ENCODE measurements around the gene STXBP1. TPM values are rescaled to one million over a fixed set of nuclear protein-coding genes. Genes with fewer than 3 reads are reported as not detected.

The STXBP1 gene
- total and polyA plus RNA-seq, 2 experiments from 2014 or later: 48.6 to 50.4 TPM

DNA sequence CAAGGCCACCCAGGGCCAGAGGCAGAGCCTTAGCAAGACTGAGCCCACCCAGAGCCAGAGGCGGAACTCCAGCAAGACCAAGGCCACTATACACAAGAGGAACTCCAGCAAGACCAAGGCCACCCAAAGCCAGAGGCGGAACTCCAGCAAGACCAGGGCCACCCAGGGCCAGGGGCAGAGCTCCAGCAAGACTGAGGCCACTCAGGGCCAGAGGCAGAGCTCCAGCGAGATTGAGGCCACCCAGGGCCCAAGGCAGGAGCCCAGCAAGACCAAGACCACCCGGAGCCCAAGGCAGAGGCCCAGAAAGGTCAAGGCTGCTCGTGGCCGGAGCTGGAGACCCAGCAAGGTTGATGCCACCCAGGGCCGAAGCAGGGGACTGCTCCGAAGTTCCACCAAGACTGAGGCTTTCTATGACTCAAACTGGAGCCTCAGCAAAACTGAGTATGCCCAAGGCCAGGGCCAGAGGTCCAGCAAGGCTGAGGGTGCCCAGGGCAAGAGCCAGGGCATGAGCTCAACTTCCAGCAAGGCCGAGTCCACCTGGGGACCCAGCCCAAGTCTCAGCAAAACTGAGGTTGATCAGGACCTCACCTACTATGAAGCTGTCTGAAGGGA is 118.8 kb downstream of the STXBP1 start (continued):
- TF ChIP-seq, protein P1, sequence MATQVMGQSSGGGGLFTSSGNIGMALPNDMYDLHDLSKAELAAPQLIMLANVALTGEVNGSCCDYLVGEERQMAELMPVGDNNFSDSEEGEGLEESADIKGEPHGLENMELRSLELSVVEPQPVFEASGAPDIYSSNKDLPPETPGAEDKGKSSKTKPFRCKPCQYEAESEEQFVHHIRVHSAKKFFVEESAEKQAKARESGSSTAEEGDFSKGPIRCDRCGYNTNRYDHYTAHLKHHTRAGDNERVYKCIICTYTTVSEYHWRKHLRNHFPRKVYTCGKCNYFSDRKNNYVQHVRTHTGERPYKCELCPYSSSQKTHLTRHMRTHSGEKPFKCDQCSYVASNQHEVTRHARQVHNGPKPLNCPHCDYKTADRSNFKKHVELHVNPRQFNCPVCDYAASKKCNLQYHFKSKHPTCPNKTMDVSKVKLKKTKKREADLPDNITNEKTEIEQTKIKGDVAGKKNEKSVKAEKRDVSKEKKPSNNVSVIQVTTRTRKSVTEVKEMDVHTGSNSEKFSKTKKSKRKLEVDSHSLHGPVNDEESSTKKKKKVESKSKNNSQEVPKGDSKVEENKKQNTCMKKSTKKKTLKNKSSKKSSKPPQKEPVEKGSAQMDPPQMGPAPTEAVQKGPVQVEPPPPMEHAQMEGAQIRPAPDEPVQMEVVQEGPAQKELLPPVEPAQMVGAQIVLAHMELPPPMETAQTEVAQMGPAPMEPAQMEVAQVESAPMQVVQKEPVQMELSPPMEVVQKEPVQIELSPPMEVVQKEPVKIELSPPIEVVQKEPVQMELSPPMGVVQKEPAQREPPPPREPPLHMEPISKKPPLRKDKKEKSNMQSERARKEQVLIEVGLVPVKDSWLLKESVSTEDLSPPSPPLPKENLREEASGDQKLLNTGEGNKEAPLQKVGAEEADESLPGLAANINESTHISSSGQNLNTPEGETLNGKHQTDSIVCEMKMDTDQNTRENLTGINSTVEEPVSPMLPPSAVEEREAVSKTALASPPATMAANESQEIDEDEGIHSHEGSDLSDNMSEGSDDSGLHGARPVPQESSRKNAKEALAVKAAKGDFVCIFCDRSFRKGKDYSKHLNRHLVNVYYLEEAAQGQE (IDR thresholded peaks at IDR 0.05; ENCODE audit: unreplicated experiment): no peak
- TF ChIP-seq, protein P2, sequence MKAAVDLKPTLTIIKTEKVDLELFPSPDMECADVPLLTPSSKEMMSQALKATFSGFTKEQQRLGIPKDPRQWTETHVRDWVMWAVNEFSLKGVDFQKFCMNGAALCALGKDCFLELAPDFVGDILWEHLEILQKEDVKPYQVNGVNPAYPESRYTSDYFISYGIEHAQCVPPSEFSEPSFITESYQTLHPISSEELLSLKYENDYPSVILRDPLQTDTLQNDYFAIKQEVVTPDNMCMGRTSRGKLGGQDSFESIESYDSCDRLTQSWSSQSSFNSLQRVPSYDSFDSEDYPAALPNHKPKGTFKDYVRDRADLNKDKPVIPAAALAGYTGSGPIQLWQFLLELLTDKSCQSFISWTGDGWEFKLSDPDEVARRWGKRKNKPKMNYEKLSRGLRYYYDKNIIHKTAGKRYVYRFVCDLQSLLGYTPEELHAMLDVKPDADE (IDR thresholded peaks at IDR 0.05): no peak
- no peak for TF ChIP-seq POLR2AphosphoS5 (IDR thresholded peaks at IDR 0.05; ENCODE audit: low read depth)

DNA sequence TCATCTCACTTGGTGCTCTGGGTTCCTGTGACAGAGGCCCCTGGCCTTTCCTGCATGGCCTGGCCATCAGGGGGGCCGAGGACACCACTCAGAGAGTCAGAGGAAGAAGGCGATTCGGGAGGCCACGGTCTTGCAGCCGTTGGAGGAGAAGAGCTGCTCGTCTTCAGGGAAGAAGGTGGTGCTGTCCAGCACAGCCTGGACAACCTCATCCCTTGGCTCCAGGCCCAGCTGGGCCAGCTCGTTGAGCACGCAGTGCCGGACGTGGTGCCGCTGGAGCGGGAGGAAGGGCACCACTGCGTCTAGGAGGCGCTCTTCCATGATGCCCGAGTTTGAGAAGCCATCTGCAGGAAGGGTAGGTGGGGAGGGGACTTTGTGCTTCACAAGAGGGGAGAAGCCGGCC is 119.9 kb downstream of the STXBP1 start:
- H3K27me3 Mint-ChIP-seq (ENCODE audit: insufficient read depth, low read depth, poor library complexity): peaks cover 11% of the 10 kb centered on the region
- no peaks in the 10 kb centered on the region; the same call in 2 of the 3 replicates for H3K9me3 Mint-ChIP-seq
- peaks cover 9% of the 10 kb centered on the region; the same call in 1 of the 2 replicates for H3K4me1 ChIP-seq (ENCODE audit: insufficient read depth)
- H3K36me3 ChIP-seq (ENCODE audit: insufficient read depth): no peaks in the 10 kb centered on the region
- no peak overlapping the region for H3K4me3 ChIP-seq
- H3K4me2 ChIP-seq: no peak overlapping the region
- ATAC-seq (no peak), DNase-seq (ENCODE audit: low spot score) (no peak)
- H3K4me1 Mint-ChIP-seq: peaks cover 11% of the 10 kb centered on the region
- no peak overlapping the region for H2AFZ ChIP-seq
- H3K9me2 ChIP-seq (ENCODE audit: insufficient read depth): no peaks in the 10 kb centered on the region
- no peak overlapping the region for H3K4me3 Mint-ChIP-seq
- H3K27ac ChIP-seq (ENCODE audit: low read depth): no peak overlapping the region
- H4K20me1 ChIP-seq (replicated peaks; ENCODE audit: insufficient read depth): no peaks in the 10 kb centered on the region
- H3K27me3 ChIP-seq (ENCODE audit: insufficient read depth): no peaks in the 10 kb centered on the region
- H3K36me3 Mint-ChIP-seq (ENCODE audit: low read depth): no peaks in the 10 kb centered on the region
- no peaks in the 10 kb centered on the region for H3F3A ChIP-seq (replicated peaks; ENCODE audit: low read depth)
- no peaks in the 10 kb centered on the region for H3K79me2 ChIP-seq (replicated peaks; ENCODE audit: insufficient read depth)
- no peak overlapping the region for H3K27ac Mint-ChIP-seq
- TF ChIP-seq POLR2AphosphoS5 (IDR thresholded peaks at IDR 0.05; ENCODE audit: low read depth) (no peak), ZNF331 (CRISPR knock-in tag; IDR thresholded peaks at IDR 0.05; ENCODE audit: low read depth) (no peak)
- TF ChIP-seq, protein P3, sequence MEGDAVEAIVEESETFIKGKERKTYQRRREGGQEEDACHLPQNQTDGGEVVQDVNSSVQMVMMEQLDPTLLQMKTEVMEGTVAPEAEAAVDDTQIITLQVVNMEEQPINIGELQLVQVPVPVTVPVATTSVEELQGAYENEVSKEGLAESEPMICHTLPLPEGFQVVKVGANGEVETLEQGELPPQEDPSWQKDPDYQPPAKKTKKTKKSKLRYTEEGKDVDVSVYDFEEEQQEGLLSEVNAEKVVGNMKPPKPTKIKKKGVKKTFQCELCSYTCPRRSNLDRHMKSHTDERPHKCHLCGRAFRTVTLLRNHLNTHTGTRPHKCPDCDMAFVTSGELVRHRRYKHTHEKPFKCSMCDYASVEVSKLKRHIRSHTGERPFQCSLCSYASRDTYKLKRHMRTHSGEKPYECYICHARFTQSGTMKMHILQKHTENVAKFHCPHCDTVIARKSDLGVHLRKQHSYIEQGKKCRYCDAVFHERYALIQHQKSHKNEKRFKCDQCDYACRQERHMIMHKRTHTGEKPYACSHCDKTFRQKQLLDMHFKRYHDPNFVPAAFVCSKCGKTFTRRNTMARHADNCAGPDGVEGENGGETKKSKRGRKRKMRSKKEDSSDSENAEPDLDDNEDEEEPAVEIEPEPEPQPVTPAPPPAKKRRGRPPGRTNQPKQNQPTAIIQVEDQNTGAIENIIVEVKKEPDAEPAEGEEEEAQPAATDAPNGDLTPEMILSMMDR (conservative IDR thresholded peaks at IDR 0.05; ENCODE audit: low read depth in 2 of 2): peak in 1 of 2 experiments; percentile 52; a peak in 2 of 4 replicates
- TF ChIP-seq, protein P4, sequence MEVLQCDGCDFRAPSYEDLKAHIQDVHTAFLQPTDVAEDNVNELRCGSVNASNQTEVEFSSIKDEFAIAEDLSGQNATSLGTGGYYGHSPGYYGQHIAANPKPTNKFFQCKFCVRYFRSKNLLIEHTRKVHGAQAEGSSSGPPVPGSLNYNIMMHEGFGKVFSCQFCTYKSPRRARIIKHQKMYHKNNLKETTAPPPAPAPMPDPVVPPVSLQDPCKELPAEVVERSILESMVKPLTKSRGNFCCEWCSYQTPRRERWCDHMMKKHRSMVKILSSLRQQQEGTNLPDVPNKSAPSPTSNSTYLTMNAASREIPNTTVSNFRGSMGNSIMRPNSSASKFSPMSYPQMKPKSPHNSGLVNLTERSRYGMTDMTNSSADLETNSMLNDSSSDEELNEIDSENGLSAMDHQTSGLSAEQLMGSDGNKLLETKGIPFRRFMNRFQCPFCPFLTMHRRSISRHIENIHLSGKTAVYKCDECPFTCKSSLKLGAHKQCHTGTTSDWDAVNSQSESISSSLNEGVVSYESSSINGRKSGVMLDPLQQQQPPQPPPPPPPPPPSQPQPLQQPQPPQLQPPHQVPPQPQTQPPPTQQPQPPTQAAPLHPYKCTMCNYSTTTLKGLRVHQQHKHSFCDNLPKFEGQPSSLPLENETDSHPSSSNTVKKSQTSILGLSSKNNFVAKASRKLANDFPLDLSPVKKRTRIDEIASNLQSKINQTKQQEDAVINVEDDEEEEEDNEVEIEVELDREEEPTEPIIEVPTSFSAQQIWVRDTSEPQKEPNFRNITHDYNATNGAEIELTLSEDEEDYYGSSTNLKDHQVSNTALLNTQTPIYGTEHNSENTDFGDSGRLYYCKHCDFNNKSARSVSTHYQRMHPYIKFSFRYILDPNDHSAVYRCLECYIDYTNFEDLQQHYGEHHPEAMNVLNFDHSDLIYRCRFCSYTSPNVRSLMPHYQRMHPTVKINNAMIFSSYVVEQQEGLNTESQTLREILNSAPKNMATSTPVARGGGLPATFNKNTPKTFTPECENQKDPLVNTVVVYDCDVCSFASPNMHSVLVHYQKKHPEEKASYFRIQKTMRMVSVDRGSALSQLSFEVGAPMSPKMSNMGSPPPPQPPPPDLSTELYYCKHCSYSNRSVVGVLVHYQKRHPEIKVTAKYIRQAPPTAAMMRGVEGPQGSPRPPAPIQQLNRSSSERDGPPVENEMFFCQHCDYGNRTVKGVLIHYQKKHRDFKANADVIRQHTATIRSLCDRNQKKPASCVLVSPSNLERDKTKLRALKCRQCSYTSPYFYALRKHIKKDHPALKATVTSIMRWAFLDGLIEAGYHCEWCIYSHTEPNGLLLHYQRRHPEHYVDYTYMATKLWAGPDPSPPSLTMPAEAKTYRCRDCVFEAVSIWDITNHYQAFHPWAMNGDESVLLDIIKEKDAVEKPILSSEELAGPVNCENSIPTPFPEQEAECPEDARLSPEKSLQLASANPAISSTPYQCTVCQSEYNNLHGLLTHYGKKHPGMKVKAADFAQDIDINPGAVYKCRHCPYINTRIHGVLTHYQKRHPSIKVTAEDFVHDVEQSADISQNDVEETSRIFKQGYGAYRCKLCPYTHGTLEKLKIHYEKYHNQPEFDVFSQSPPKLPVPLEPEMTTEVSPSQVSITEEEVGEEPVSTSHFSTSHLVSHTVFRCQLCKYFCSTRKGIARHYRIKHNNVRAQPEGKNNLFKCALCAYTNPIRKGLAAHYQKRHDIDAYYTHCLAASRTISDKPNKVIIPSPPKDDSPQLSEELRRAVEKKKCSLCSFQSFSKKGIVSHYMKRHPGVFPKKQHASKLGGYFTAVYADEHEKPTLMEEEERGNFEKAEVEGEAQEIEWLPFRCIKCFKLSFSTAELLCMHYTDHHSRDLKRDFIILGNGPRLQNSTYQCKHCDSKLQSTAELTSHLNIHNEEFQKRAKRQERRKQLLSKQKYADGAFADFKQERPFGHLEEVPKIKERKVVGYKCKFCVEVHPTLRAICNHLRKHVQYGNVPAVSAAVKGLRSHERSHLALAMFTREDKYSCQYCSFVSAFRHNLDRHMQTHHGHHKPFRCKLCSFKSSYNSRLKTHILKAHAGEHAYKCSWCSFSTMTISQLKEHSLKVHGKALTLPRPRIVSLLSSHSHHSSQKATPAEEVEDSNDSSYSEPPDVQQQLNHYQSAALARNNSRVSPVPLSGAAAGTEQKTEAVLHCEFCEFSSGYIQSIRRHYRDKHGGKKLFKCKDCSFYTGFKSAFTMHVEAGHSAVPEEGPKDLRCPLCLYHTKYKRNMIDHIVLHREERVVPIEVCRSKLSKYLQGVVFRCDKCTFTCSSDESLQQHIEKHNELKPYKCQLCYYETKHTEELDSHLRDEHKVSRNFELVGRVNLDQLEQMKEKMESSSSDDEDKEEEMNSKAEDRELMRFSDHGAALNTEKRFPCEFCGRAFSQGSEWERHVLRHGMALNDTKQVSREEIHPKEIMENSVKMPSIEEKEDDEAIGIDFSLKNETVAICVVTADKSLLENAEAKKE (CRISPR knock-in tag; IDR thresholded peaks at IDR 0.05): no peak

Data from GM23338 (cell line).